ENCODE results near the gene TEAD3. TPM values are rescaled to one million over a fixed set of nuclear protein-coding genes. Genes with fewer than 3 reads are reported as not detected.

TEAD3 gene
- total and polyA plus RNA-seq, 2 experiments from 2014 or later: 15.0 to 26.5 TPM

- Mint-ChIP-seq H3K27ac (no peak overlapping the region), H3K4me1 (peaks cover 6% of the 10 kb centered on the region), H3K9me3 (no peaks in the 10 kb centered on the region; the same call in 2 of the 3 replicates), H3K27me3 (ENCODE audit: insufficient read depth, low read depth, poor library complexity) (peaks cover 3% of the 10 kb centered on the region), H3K4me3 (no peak overlapping the region), H3K36me3 (ENCODE audit: low read depth) (peaks cover 56% of the 10 kb centered on the region)
- no peaks in the 10 kb centered on the region for H3K9me2 ChIP-seq (ENCODE audit: insufficient read depth)
- no peak overlapping the region for H3K4me2 ChIP-seq
- no peak overlapping the region for H3K27ac ChIP-seq (ENCODE audit: low read depth)
- 0 out of 2 replicates have a peak, but pooled peaks cover 2% of the 10 kb centered on the region for H3K36me3 ChIP-seq (ENCODE audit: insufficient read depth)
- TF ChIP-seq ZNF331 (CRISPR knock-in tag; IDR thresholded peaks at IDR 0.05; ENCODE audit: low read depth) (no peak), CREB1 (CRISPR knock-in tag; IDR thresholded peaks at IDR 0.05; ENCODE audit: low read depth) (no peak), EZH2phosphoT487 (IDR thresholded peaks at IDR 0.05; ENCODE audit: unreplicated experiment) (no peak), STAT1 (IDR thresholded peaks at IDR 0.05; ENCODE audit: unreplicated experiment) (no peak), NANOG (IDR thresholded peaks at IDR 0.05; ENCODE audit: borderline replicate concordance) (no peak), JUNB (IDR thresholded peaks at IDR 0.05; ENCODE audit: unreplicated experiment) (no peak), POLR2AphosphoS5 (IDR thresholded peaks at IDR 0.05; ENCODE audit: low read depth) (no peak)
- TF ChIP-seq, protein P1, sequence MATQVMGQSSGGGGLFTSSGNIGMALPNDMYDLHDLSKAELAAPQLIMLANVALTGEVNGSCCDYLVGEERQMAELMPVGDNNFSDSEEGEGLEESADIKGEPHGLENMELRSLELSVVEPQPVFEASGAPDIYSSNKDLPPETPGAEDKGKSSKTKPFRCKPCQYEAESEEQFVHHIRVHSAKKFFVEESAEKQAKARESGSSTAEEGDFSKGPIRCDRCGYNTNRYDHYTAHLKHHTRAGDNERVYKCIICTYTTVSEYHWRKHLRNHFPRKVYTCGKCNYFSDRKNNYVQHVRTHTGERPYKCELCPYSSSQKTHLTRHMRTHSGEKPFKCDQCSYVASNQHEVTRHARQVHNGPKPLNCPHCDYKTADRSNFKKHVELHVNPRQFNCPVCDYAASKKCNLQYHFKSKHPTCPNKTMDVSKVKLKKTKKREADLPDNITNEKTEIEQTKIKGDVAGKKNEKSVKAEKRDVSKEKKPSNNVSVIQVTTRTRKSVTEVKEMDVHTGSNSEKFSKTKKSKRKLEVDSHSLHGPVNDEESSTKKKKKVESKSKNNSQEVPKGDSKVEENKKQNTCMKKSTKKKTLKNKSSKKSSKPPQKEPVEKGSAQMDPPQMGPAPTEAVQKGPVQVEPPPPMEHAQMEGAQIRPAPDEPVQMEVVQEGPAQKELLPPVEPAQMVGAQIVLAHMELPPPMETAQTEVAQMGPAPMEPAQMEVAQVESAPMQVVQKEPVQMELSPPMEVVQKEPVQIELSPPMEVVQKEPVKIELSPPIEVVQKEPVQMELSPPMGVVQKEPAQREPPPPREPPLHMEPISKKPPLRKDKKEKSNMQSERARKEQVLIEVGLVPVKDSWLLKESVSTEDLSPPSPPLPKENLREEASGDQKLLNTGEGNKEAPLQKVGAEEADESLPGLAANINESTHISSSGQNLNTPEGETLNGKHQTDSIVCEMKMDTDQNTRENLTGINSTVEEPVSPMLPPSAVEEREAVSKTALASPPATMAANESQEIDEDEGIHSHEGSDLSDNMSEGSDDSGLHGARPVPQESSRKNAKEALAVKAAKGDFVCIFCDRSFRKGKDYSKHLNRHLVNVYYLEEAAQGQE (IDR thresholded peaks at IDR 0.05; ENCODE audit: unreplicated experiment): no peak
- TF ChIP-seq, protein P2, sequence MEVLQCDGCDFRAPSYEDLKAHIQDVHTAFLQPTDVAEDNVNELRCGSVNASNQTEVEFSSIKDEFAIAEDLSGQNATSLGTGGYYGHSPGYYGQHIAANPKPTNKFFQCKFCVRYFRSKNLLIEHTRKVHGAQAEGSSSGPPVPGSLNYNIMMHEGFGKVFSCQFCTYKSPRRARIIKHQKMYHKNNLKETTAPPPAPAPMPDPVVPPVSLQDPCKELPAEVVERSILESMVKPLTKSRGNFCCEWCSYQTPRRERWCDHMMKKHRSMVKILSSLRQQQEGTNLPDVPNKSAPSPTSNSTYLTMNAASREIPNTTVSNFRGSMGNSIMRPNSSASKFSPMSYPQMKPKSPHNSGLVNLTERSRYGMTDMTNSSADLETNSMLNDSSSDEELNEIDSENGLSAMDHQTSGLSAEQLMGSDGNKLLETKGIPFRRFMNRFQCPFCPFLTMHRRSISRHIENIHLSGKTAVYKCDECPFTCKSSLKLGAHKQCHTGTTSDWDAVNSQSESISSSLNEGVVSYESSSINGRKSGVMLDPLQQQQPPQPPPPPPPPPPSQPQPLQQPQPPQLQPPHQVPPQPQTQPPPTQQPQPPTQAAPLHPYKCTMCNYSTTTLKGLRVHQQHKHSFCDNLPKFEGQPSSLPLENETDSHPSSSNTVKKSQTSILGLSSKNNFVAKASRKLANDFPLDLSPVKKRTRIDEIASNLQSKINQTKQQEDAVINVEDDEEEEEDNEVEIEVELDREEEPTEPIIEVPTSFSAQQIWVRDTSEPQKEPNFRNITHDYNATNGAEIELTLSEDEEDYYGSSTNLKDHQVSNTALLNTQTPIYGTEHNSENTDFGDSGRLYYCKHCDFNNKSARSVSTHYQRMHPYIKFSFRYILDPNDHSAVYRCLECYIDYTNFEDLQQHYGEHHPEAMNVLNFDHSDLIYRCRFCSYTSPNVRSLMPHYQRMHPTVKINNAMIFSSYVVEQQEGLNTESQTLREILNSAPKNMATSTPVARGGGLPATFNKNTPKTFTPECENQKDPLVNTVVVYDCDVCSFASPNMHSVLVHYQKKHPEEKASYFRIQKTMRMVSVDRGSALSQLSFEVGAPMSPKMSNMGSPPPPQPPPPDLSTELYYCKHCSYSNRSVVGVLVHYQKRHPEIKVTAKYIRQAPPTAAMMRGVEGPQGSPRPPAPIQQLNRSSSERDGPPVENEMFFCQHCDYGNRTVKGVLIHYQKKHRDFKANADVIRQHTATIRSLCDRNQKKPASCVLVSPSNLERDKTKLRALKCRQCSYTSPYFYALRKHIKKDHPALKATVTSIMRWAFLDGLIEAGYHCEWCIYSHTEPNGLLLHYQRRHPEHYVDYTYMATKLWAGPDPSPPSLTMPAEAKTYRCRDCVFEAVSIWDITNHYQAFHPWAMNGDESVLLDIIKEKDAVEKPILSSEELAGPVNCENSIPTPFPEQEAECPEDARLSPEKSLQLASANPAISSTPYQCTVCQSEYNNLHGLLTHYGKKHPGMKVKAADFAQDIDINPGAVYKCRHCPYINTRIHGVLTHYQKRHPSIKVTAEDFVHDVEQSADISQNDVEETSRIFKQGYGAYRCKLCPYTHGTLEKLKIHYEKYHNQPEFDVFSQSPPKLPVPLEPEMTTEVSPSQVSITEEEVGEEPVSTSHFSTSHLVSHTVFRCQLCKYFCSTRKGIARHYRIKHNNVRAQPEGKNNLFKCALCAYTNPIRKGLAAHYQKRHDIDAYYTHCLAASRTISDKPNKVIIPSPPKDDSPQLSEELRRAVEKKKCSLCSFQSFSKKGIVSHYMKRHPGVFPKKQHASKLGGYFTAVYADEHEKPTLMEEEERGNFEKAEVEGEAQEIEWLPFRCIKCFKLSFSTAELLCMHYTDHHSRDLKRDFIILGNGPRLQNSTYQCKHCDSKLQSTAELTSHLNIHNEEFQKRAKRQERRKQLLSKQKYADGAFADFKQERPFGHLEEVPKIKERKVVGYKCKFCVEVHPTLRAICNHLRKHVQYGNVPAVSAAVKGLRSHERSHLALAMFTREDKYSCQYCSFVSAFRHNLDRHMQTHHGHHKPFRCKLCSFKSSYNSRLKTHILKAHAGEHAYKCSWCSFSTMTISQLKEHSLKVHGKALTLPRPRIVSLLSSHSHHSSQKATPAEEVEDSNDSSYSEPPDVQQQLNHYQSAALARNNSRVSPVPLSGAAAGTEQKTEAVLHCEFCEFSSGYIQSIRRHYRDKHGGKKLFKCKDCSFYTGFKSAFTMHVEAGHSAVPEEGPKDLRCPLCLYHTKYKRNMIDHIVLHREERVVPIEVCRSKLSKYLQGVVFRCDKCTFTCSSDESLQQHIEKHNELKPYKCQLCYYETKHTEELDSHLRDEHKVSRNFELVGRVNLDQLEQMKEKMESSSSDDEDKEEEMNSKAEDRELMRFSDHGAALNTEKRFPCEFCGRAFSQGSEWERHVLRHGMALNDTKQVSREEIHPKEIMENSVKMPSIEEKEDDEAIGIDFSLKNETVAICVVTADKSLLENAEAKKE (CRISPR knock-in tag; IDR thresholded peaks at IDR 0.05): no peak
- no peaks in the 10 kb centered on the region for H3K4me1 ChIP-seq (ENCODE audit: insufficient read depth)
- ATAC-seq (no peak), DNase-seq (ENCODE audit: low spot score) (no peak)
- no peak overlapping the region for H2AFZ ChIP-seq
- H3K4me3 ChIP-seq: no peak overlapping the region
- no peaks in the 10 kb centered on the region for H4K20me1 ChIP-seq (replicated peaks; ENCODE audit: insufficient read depth)
- H3F3A ChIP-seq (replicated peaks; ENCODE audit: low read depth): no peaks in the 10 kb centered on the region
- no peaks in the 10 kb centered on the region for H3K79me2 ChIP-seq (replicated peaks; ENCODE audit: insufficient read depth)
- H3K27me3 ChIP-seq (ENCODE audit: insufficient read depth): no peaks in the 10 kb centered on the region
These were observed 35.6 kb downstream of the TEAD3 start for GRCh38 chr6:35461270-35461669.

All from GM23338 (cell line).